GM20000 (cell line): ENCODE results near the gene CHST13.

ENCODE experiments used
- DNase-seq: peaks from one replicate; pipeline ENCODE4 v3.0.0; 2012; ENCODE audit warnings: low spot score
- TF ChIP-seq, protein P1 (sequence below): IDR thresholded peaks from 2 replicates; pipeline ENCODE4 v1.5.1; 2012; ENCODE audit warnings: mild to moderate bottlenecking, control low read depth; ENCODE audit errors: extremely low read depth, missing control alignments

Gene CHST13

DNA sequence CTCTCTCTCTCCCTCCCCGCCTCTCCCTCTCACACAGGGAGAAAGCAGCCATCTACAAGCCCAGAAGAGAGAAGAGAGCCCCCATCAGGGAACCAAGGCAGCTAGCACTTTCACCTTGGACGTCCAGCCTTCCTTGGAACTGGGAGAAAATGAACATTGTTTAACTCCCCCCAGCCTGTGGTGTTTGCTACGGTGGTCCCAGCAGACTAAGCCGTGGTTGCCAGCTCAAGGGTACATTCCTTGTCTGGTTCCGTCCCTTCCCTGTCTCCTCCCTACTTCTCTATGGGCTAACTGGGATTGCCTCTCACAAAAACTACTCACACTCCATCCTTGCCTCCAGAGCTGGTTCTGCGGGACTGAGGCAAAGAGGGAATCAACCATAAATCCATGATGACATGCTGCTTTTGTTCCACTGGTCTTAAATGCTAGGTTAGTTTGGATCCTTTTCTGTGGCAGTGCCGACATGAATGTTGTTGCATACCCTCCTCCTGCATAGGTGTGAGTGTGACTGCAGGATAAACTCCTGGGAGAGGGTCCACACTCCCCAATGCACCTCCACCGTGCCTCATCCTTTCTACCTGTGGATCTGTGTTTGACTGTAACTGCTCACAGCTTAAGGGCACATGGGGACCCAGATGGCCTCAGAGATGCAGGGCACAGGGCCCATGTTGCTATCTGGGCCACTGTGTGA, 22.7 kb downstream of the CHST13 start:
- TF ChIP-seq, protein P1, sequence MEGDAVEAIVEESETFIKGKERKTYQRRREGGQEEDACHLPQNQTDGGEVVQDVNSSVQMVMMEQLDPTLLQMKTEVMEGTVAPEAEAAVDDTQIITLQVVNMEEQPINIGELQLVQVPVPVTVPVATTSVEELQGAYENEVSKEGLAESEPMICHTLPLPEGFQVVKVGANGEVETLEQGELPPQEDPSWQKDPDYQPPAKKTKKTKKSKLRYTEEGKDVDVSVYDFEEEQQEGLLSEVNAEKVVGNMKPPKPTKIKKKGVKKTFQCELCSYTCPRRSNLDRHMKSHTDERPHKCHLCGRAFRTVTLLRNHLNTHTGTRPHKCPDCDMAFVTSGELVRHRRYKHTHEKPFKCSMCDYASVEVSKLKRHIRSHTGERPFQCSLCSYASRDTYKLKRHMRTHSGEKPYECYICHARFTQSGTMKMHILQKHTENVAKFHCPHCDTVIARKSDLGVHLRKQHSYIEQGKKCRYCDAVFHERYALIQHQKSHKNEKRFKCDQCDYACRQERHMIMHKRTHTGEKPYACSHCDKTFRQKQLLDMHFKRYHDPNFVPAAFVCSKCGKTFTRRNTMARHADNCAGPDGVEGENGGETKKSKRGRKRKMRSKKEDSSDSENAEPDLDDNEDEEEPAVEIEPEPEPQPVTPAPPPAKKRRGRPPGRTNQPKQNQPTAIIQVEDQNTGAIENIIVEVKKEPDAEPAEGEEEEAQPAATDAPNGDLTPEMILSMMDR, result no peak
- no peak for DNase-seq

DNA sequence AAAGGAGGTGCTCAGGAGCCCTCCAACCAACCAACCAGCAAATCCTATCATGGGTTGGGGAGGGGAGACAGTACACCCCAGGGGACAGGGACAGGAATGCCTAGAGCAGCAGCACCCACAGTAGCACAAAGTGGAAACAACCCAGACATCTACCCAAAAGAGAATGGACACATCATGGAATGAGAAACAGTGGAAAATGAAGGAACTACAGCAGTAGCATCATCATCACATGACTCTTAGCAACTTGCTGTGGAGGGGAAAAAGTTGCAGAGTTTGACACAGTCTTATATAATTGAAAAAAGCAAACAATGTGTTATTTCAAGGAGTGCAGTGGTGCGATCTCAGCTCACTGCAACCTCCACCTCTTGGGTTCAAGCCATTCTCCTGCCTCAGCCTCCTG, 23.8 kb downstream of the CHST13 start:
- TF ChIP-seq, protein P1, result no peak
- DNase-seq, result no peak

DNA sequence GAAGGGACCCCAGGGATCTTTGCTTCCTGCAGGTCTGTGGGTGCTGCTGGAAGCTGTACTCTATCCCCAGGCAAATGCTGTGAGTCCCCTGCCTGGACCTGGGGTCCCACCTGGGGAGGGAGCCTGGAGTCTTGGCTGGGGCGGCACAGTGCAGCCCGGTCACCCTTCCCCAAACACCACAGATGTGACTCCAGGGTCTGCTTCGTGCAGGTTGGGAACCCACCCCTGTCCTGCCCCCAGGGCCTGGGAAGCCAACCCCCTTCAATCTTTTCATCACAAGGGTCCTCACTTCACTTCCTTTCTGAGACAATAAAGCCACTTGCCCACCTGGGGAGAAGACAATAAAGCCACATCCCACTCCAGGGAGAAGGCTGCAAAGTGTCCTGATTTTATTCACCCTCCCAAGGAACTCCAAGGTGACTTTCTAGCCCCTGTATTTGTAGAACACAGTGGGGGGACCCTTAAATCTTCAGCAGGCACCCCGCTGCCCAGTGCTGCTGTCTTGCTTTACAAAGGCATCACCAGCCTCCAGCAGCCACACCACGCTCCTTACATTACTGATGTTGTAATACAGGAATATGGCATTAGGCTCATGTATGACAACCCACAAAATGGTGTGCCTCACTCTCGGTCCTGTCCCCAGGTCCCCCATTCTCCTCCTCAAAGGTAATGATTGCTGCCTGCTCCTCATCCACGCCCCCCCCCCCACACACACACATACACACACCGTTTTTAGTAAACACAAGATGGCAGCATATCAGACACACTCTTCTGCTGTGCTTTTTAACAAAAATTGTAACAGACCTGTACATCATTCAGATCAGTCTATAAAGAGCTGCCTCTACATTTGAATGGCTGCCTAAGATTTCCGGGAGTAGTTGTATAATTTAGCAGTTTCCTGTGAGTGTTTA, 24.9 kb downstream of the CHST13 start:
- no peak for DNase-seq
- TF ChIP-seq, protein P1, result no peak

DNA sequence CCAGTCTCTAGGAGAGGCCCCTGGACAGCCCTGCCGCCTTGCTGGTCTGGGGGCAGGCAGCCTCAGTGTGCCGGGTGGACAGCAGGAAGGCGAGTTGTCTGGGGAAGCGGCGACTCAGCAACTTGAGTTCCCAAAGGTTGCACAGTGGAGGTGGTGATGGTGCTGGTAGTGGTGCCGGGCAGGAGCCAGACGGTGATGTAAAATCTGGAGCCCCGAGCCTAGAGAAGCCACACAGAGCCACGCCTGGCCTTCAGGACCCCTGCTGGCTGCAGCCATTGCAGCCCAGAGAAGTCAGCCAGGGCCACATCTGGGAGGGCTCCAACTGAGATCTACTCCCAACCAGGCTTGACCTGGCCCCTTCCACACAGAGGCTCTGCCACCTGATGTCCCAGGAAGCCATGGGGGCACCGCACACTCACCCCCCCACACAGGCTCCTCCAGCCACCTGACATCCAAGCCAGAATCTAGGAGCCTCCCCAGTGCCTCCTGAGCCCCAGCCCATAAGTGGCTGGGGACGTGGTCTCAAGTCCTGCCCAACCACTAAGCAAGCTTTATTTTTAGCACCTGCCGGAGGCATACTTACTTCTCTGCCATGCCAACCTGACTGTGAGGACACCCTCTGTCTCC, 26.0 kb downstream of the CHST13 start:
- no peak for DNase-seq
- TF ChIP-seq, protein P1, result no peak

DNA sequence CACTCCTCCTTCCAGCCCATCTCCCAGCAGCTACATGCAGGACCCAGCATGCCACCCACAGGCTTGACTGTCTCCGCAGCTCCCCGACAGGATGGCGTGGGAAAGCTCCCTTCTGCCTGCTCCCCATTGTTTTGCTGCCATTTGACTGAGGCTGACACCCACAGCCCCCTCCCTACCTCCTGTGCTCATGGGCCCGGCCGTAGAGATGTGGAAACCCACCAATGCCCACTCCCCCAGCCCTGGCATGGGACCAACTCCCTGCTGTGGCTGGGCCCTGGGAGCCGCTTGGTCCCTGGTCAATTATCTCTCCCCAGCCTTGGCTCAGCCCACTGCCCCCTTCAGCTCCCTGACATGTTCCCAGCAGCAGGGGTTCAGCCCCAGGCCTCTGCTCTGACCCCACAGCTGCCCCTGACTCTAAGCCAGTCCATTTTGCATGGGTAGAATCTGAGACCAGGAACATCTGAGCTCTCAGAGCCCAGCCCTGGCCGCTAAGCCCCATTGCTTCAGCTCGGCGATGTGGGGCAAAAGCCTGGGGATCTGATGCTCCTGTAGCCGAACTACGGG, 26.6 kb downstream of the CHST13 start:
- TF ChIP-seq, protein P1, result no peak

DNA sequence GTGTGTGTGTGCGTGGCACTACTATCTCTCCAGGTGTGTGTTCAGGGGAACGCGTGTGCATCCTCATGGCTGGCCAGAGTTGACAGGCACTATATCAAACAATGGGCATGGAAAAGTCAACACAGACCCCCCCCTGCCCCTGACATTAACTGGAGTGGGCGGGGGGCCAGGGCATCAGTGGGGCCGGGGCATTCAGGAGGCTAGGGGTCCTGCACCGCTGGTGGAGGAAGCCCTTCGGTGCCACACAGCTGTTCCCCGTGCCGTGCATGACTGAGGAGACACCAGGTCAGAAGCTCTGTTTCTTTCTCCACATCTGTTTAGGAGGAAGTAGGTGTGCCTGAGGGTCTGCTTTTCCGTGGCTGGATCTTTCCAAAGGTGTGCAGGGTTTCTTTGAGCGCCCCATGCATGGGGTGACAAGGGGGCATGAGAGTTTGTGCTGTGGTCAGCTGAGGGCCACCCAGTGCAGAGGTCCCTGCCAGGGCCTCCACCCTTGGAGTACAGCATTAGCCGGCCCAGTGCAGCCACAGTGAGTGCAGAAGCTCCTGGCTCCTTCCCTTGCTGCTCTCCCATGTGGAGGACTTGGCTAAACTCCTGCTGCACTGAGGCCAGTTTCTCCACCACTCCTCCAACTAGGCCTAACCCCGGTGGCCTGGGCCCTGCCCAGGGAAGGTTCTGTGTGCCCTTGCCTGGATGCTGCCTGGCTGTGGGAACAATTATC, 27.3 kb downstream of the CHST13 start:
- TF ChIP-seq, protein P1, result no peak
- no peak for DNase-seq

More for the DNA sequence above, 26.6 kb downstream of the CHST13 start:
- no peak for DNase-seq
